AML-193 (cell line): Measurements from ENCODE around the gene POLG2.

ENCODE experiments used
- DNase-seq, 2 experiments: peaks; one replicate each; lab custom pipeline; 2025; lab: John Stamatoyannopoulos, UW

The POLG2 gene

GRCh38 chr17:64496786-64497564 lies at the start of gene POLG2:
TSS of gene POLG2 (minus strand) at chr17:64497054. CDS start at chr17:64496968, 86 bp downstream.
- peak; percentile 92 to 94 for DNase-seq

GRCh38 chr17:64544742-64545141 lies 47.9 kb upstream of the POLG2 start:
- no peak for DNase-seq

- no peak for DNase-seq
Observed at GRCh38 chr17:64540118-64540776, 43.4 kb upstream of the POLG2 start.

- no peak for DNase-seq
Observed at GRCh38 chr17:64538508-64539130, 41.8 kb upstream of the POLG2 start.

GRCh38 chr17:64537488-64537887 lies 40.6 kb upstream of the POLG2 start:
- no peak for DNase-seq

GRCh38 chr17:64536913-64537312 lies 40.1 kb upstream of the POLG2 start:
- no peak for DNase-seq

- no peak for DNase-seq
Observed at GRCh38 chr17:64535357-64535756, 38.5 kb upstream of the POLG2 start.

- DNase-seq: peak; percentile 28 to 46
Observed at GRCh38 chr17:64534187-64534586, 37.3 kb upstream of the POLG2 start.

- DNase-seq: no peak
Observed at GRCh38 chr17:64533784-64534183, 36.9 kb upstream of the POLG2 start.

- no peak for DNase-seq
Observed at GRCh38 chr17:64532409-64532808, 35.6 kb upstream of the POLG2 start.

GRCh38 chr17:64531955-64532371 lies 35.1 kb upstream of the POLG2 start:
- DNase-seq: no peak

GRCh38 chr17:64529221-64529620 lies 32.4 kb upstream of the POLG2 start:
- no peak for DNase-seq

- DNase-seq: no peak
Observed at GRCh38 chr17:64527914-64528313, 31.1 kb upstream of the POLG2 start.

GRCh38 chr17:64520359-64520758 lies 23.5 kb upstream of the POLG2 start:
- DNase-seq: no peak

GRCh38 chr17:64519601-64520000 lies 22.7 kb upstream of the POLG2 start:
- no peak for DNase-seq

GRCh38 chr17:64515829-64516228 lies 19.0 kb upstream of the POLG2 start:
- DNase-seq: no peak

- DNase-seq: no peak
Observed at GRCh38 chr17:64515419-64515818, 18.6 kb upstream of the POLG2 start.

GRCh38 chr17:64509179-64509578 lies 12.3 kb upstream of the POLG2 start:
- no peak for DNase-seq

GRCh38 chr17:64508683-64509082 lies 11.8 kb upstream of the POLG2 start:
- DNase-seq: no peak

GRCh38 chr17:64507413-64507782 lies 10.5 kb upstream of the POLG2 start:
- DNase-seq: peak; percentile 73 to 81

GRCh38 chr17:64506576-64507412 lies 9.9 kb upstream of the POLG2 start, which contains the start of gene CEP95:
TSS of gene CEP95 (plus strand) at chr17:64506977. CDS start at chr17:64507098, 121 bp downstream.
- peak; percentile 98 to 99 for DNase-seq

- DNase-seq: peak; percentile 98 to 99
Observed at GRCh38 chr17:64506201-64506575, 9.3 kb upstream of the POLG2 start, which contains the start of gene DDX5. TSS of gene DDX5 (minus strand) at chr17:64506289. CDS start at chr17:64506119, 170 bp downstream.
